H1 (cell line): ENCODE measurements around the gene CCDC88C. TPM values are rescaled to one million over a fixed set of nuclear protein-coding genes. Genes with fewer than 3 reads are reported as not detected.

ENCODE experiments used
- CTCF ChIA-PET: fragments of 300-600 bp; sonication (Branson Sonifier 250); formaldehyde crosslinking; loops from one replicate; lab custom pipeline; 2021; ENCODE audit not compliant: partially characterized antibody; lab: Charles Lee
- POLR2A ChIA-PET: fragments of 300-600 bp; sonication (Branson Sonifier 250); formaldehyde crosslinking; loops from one replicate; lab custom pipeline; 2021; ENCODE audit warnings: inconsistent platforms; ENCODE audit not compliant: partially characterized antibody; lab: Charles Lee
- DNase-seq, 2 experiments: peaks; one replicate each; pipeline versions ENCODE4 v3.0.0 to v3.0.0-alpha.2; 2010 to 2022; ENCODE audit warnings: low spot score in 2 of 2, low read depth in 1 of 2, mixed read lengths in 1 of 2
- FAIRE-seq: peaks from 2 replicates; lab custom pipeline; 2011; peaks lifted over from hg19 to GRCh38; lab: Jason Lieb, UNC
- H2AFZ ChIP-seq: 2 replicates; pipeline ENCODE4 v1.8.1; 2012; ENCODE audit warnings: low read length, inconsistent platforms
- H2AK5ac ChIP-seq: 2 replicates; pipeline ENCODE4 v1.6.1; 2013; ENCODE audit warnings: low read depth, low read length
- H2BK120ac ChIP-seq: replicated peaks from 2 replicates; pipeline ENCODE3; 2013; ENCODE audit warnings: low read depth, low read length, inconsistent platforms
- H2BK12ac ChIP-seq: 2 replicates; pipeline ENCODE4 v1.6.1; 2013; ENCODE audit warnings: low read depth, low read length
- H2BK15ac ChIP-seq: 2 replicates; pipeline ENCODE4 v1.6.1; 2013; ENCODE audit warnings: low read length
- H2BK20ac ChIP-seq: 2 replicates; pipeline ENCODE4 v1.6.1; 2013; ENCODE audit warnings: low read length
- H2BK5ac ChIP-seq: 2 replicates; pipeline ENCODE4 v1.6.1; 2013; ENCODE audit warnings: low read depth, low read length
- H3K14ac ChIP-seq: 2 replicates; pipeline ENCODE4 v1.6.1; 2013; ENCODE audit warnings: inconsistent platforms; ENCODE audit not compliant: insufficient read length
- H3K18ac ChIP-seq: 2 replicates; pipeline ENCODE4 v1.6.1; 2013; ENCODE audit warnings: low read length; ENCODE audit errors: extremely low read depth
- H3K23ac ChIP-seq: 2 replicates; pipeline ENCODE4 v1.6.1; 2013; ENCODE audit warnings: inconsistent platforms; ENCODE audit not compliant: insufficient read length
- H3K23me2 ChIP-seq: 2 replicates; pipeline ENCODE4 v1.6.1; 2013; ENCODE audit warnings: low read depth, low read length
- H3K27ac ChIP-seq: 2 replicates; pipeline ENCODE4 v1.6.1; 2011; ENCODE audit warnings: low read depth, low read length, inconsistent platforms
- H3K27me3 ChIP-seq, 4 experiments: replicated peaks in 1 of 4; 1 replicate in 1 of 4; 2 replicates in 3 of 4; pipeline versions ENCODE4 v1.6.1 to v1.8.1; 2011 to 2013; ENCODE audit warnings: low read length in 3 of 4, mild to moderate bottlenecking in 3 of 4, inconsistent platforms in 2 of 4, mixed read lengths in 2 of 4, moderate library complexity in 1 of 4; ENCODE audit not compliant: control insufficient read depth in 3 of 4, insufficient read depth in 3 of 4; ENCODE audit errors: extremely low read depth in 1 of 4
- H3K36me3 ChIP-seq, 4 experiments: 2 replicates each; pipeline versions ENCODE4 v1.6.1 to v1.8.1; 2011 to 2013; ENCODE audit warnings: mild to moderate bottlenecking in 4 of 4, low read length in 3 of 4, moderate library complexity in 2 of 4, control low read depth in 1 of 4, inconsistent platforms in 1 of 4; ENCODE audit not compliant: insufficient read depth in 4 of 4, control insufficient read depth in 2 of 4
- H3K4ac ChIP-seq: replicated peaks from 2 replicates; pipeline ENCODE3; 2013; ENCODE audit warnings: low read length, low read depth, mixed read lengths, inconsistent platforms; ENCODE audit not compliant: insufficient read length
- H3K4me1 ChIP-seq, 4 experiments: replicated peaks in 1 of 4; 1 replicate in 1 of 4; 2 replicates in 3 of 4; pipeline versions ENCODE4 v1.6.1 to v1.8.1; 2011 to 2013; ENCODE audit warnings: low read length in 3 of 4, inconsistent platforms in 2 of 4, mixed read lengths in 1 of 4; ENCODE audit not compliant: insufficient read depth in 4 of 4, control insufficient read depth in 3 of 4
- H3K4me2 ChIP-seq, 2 experiments: 2 replicates each; pipeline versions ENCODE4 v1.6.1 to v1.8.1; 2011 to 2013; ENCODE audit warnings: low read depth in 2 of 2, low read length in 2 of 2, control low read depth in 1 of 2, inconsistent platforms in 1 of 2, mild to moderate bottlenecking in 1 of 2; ENCODE audit not compliant: insufficient read depth in 1 of 2
- H3K4me3 ChIP-seq, 4 experiments: fragments of 200-600, 300-600 bp in 1 of 4; sonication (generic), shearing (Covaris generic), sonication (Bioruptor Twin) in 1 of 4; 2 replicates each; pipeline versions ENCODE4 v1.5.1 to v1.8.1; 2011 to 2016; ENCODE audit warnings: low read length in 4 of 4, low read depth in 3 of 4, control low read depth in 2 of 4, inconsistent platforms in 2 of 4, mild to moderate bottlenecking in 2 of 4, mixed read lengths in 1 of 4, moderate library complexity in 1 of 4; ENCODE audit not compliant: insufficient read depth in 2 of 4; ENCODE audit errors: extremely low read depth in 1 of 4
- H3K56ac ChIP-seq: replicated peaks from 2 replicates; pipeline ENCODE3; 2013; ENCODE audit warnings: low read depth, mild to moderate bottlenecking, mixed read lengths, low read length, inconsistent platforms; ENCODE audit not compliant: insufficient read length
- H3K79me1 ChIP-seq: 2 replicates; pipeline ENCODE4 v1.6.1; 2013; ENCODE audit warnings: low read depth, low read length, control low read depth
- H3K79me2 ChIP-seq, 2 experiments: 2 replicates each; pipeline versions ENCODE4 v1.6.1 to v1.8.1; 2012 to 2013; ENCODE audit warnings: low read length in 2 of 2, mild to moderate bottlenecking in 2 of 2, inconsistent platforms in 1 of 2; ENCODE audit not compliant: insufficient read depth in 2 of 2, control insufficient read depth in 1 of 2
- H3K9ac ChIP-seq, 4 experiments: replicated peaks in 1 of 4; 1 replicate in 1 of 4; 2 replicates in 3 of 4; pipeline versions ENCODE4 v1.6.1 to v1.8.1; 2011 to 2013; ENCODE audit warnings: low read depth in 3 of 4, low read length in 3 of 4, control low read depth in 2 of 4, mild to moderate bottlenecking in 2 of 4, moderate library complexity in 2 of 4, inconsistent platforms in 1 of 4; ENCODE audit errors: extremely low read depth in 1 of 4
- H3K9me3 ChIP-seq, 2 experiments: 2 replicates each; pipeline versions ENCODE4 v1.6.1 to v1.8.1; 2012 to 2013; ENCODE audit warnings: mild to moderate bottlenecking in 2 of 2, moderate library complexity in 2 of 2, control low read depth in 1 of 2, inconsistent platforms in 1 of 2, low read depth in 1 of 2, low read length in 1 of 2, mixed read lengths in 1 of 2; ENCODE audit not compliant: insufficient read depth in 2 of 2
- H4K20me1 ChIP-seq, 2 experiments: replicated peaks in 1 of 2; 2 replicates each; pipeline versions ENCODE3 to v1.8.1; 2011 to 2013; ENCODE audit warnings: inconsistent platforms in 2 of 2, low read length in 2 of 2, mild to moderate bottlenecking in 1 of 2; ENCODE audit not compliant: insufficient read depth in 2 of 2, control insufficient read depth in 1 of 2
- H4K5ac ChIP-seq: 2 replicates; pipeline ENCODE4 v1.6.1; 2013; ENCODE audit warnings: low read length, low read depth, mixed read lengths, inconsistent platforms; ENCODE audit not compliant: insufficient read length
- H4K8ac ChIP-seq: 2 replicates; pipeline ENCODE4 v1.8.0; 2013; ENCODE audit warnings: mild to moderate bottlenecking, moderate library complexity, low read length, inconsistent platforms; ENCODE audit not compliant: insufficient read depth; ENCODE audit errors: extremely low read depth
- H4K91ac ChIP-seq: replicated peaks from 2 replicates; pipeline ENCODE3; 2013; ENCODE audit warnings: low read length, mixed read lengths, inconsistent platforms; ENCODE audit not compliant: insufficient read length
- KDM1A ChIP-seq: fragments of 200-600, 300-600 bp; sonication (generic); IDR thresholded peaks from 2 replicates; pipeline ENCODE4 v1.7.1; 2016; ENCODE audit warnings: mild to moderate bottlenecking, low read length, borderline replicate concordance
- RBBP5 ChIP-seq: IDR thresholded peaks from 2 replicates; pipeline ENCODE4 v1.7.1; 2012; ENCODE audit warnings: low read depth, mild to moderate bottlenecking, inconsistent platforms, low read length, moderate library complexity, borderline replicate concordance
- WGBS, 2 experiments: shearing (Covaris generic) in 1 of 2; methylation state at CpG; one replicate each; pipeline versions ENCODE4 v1.1.6 to v1.1.7; 2013 to 2015; ENCODE audit warnings: low lambda C conversion rate in 2 of 2, mixed read lengths in 2 of 2, inconsistent platforms in 1 of 2, low coverage in 1 of 2, missing lambda C conversion rate in 1 of 2; ENCODE audit not compliant: insufficient replicate concordance in 2 of 2, insufficient coverage in 1 of 2, insufficient read length in 1 of 2; ENCODE audit errors: extremely low coverage in 1 of 2, missing lambda C conversion rate in 1 of 2; 5-methylcytosine and 5-hydroxymethylcytosine counted together
- polyA plus RNA-seq, 7 experiments: library from polyadenylated mRNA; depleted of rRNA in 3 of 7; stranded (reverse) in 5 of 7; unstranded in 2 of 7; fragments of >200 nt in 5 of 7; fragments of 200-250 nt in 2 of 7; gene quantifications; 1 replicate in 5 of 7; 2 replicates in 1 of 7; 4 replicates in 1 of 7; pipeline versions ENCODE4 v1.2.1 to v1.2.3, GENCODE V29; 2011 to 2013; ENCODE audit warnings: missing spikeins in 2 of 7, mixed read lengths in 2 of 7
- total RNA-seq: library from RNA; stranded (reverse); fragmentation: NEBNext Ultra II Directional; extraction: Animal tissue kit (Norgen Biotek cat#: 25700); gene quantifications from 2 replicates; pipeline ENCODE4 v1.2.1, GENCODE V29; 2021

Gene CCDC88C
- total and polyA plus RNA-seq, 2 of the 8 experiments (the other 6 are each of a cell fraction or from before 2014, with no cell fraction given) = 10.3 to 57.7 TPM

DNA sequence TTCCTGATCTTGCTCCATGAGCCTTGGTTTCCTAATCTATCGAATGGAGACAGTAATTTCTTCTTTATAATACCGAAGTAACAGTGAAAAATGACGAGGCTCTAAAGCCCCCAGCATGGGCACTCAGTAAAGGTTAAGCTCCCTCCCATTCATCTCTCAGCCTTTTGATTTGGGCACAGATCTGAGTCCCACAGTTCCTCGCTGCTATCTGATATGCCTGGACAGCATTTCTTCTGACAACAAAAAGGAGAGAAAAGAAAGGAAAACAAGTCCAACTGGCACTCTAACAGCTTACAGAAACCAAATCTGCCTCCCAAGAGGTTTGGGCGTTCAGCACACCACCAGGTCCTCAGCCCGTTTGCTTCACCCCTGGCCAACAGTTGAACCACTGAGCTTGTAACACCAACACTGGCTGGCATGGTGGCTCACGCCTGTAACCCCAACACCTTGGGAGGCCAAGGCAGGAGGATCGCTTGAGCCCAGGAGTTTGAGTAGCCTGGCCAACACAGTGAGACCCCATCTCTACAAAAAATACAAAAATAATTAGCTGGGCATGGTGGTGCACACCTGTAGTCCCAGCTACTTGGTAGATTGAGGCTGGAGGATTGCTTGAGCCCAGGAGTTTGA, 19.5 kb downstream of the CCDC88C start:
- no peak overlapping the region for H3K56ac ChIP-seq
- H3K23me2 ChIP-seq = peaks cover 2% of the 10 kb centered on the region; the same call in 1 of the 2 replicates
- H4K91ac ChIP-seq = no peak overlapping the region
- H3K79me2 ChIP-seq = peaks cover 21 to 93% of the 10 kb centered on the region in 2 experiments
- no peak overlapping the region for H3K14ac ChIP-seq
- H2BK120ac ChIP-seq = no peak overlapping the region
- H3K9ac ChIP-seq = no peak overlapping the region
- no peak overlapping the region for H3K23ac ChIP-seq
- H4K8ac ChIP-seq = no peak overlapping the region
- peak overlapping the region; percentile 96; the same call in 1 of the 2 replicates for H2BK15ac ChIP-seq
- H3K18ac ChIP-seq = no peak overlapping the region
- H3K4me2 ChIP-seq = peak overlapping the region in 1 of 2 experiments; percentile 46; a peak in 2 of 4 replicates
- H2BK5ac ChIP-seq = 0 out of 2 replicates have a peak overlapping the region, but pooled peaks have one; percentile 62
- no peak overlapping the region; the same call in 1 of the 2 replicates for H2BK12ac ChIP-seq
- H4K5ac ChIP-seq = no peak overlapping the region
- no peaks in the 10 kb centered on the region for H3K9me3 ChIP-seq
- WGBS, 2 experiments = 82% methylated on average over 8 of the region's 8 CpGs; no CpG with 5 or more reads in 1 of the 2 experiments
- peaks cover 30 to 59% (median 47%) of the 10 kb centered on the region in 4 experiments for H3K4me1 ChIP-seq
- H2AFZ ChIP-seq = no peak overlapping the region
- H3K36me3 ChIP-seq = no peaks in the 10 kb centered on the region
- no peak for DNase-seq
- H3K4ac ChIP-seq = no peak overlapping the region
- CTCF ChIA-PET = interaction anchor here (0.7 to 6.7 kb wide), 17 partner anchors 10 to 75 kb away, joined by 3 to 31 read pairs (median 5); no protein-coding TSS in a partner anchor
- H3K4me3 ChIP-seq = no peak overlapping the region
- H3K27me3 ChIP-seq = no peaks in the 10 kb centered on the region
- H3K79me1 ChIP-seq = peaks cover 27% of the 10 kb centered on the region
- TF ChIP-seq KDM1A = 0 out of 2 replicates have a peak, but pooled peaks have one; percentile 27
- no peak for TF ChIP-seq RBBP5
- H4K20me1 ChIP-seq = peaks cover 4 to 7% of the 10 kb centered on the region in 2 experiments
- no peak overlapping the region for H3K27ac ChIP-seq
- FAIRE-seq = no peak
- H2BK20ac ChIP-seq = peak overlapping the region; percentile 9; the same call in 1 of the 2 replicates
- H2AK5ac ChIP-seq = 0 out of 2 replicates have a peak overlapping the region, but pooled peaks have one; percentile 84
- POLR2A ChIA-PET = interaction anchor here (0.9 to 7.4 kb wide), 5 partner anchors 11 to 40 kb away, joined by 3 to 66 read pairs (median 3); partner anchors contain the start of gene CCDC88C
